ENCODE data around the gene BRD7. TPM values are rescaled to one million over a fixed set of nuclear protein-coding genes. Genes with fewer than 3 reads are reported as not detected.

BRD7 gene
- total and polyA plus RNA-seq, 4 donors: 13.3 to 34.3 (median 14.1) TPM

DNA sequence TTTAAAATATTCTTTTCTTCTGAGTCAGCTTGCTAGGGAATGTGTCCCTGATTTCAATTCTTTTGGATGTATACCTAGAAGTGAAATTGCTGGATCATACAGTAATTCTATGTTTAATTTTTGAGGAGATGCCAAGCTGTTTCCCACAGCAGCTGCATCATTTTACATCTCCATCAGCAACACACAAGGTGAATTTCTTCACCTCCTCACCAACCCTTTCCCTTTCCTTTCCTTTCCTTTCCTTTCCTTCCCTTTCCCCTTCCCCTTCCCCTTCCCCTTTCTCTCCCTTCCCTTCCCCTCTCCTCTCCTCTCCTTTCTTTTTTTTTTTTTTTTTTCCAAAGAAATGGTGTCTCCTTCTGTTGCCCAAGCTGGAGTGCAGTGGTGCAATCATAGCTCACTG lies 45.4 kb upstream of the BRD7 start:
- no peaks in the 10 kb centered on the region for H3K4me1 ChIP-seq (ENCODE audit: control insufficient read depth in 4 of 4, insufficient read depth in 4 of 4, low read length in 3 of 4)
- no peak overlapping the region for H3K4me3 ChIP-seq (ENCODE audit: low read depth in 1 of 3, low read length in 3 of 3)
- no peaks in the 10 kb centered on the region for H3K36me3 ChIP-seq (ENCODE audit: control insufficient read depth in 4 of 4, insufficient read depth in 3 of 4, low read depth in 1 of 4, low read length in 3 of 4)
- H3K9me3 ChIP-seq (ENCODE audit: control insufficient read depth in 4 of 4, low read length in 3 of 4): peaks cover 0 to 19% (median 3%) of the 10 kb centered on the region in 4 donors
- H3K27me3 ChIP-seq (ENCODE audit: control insufficient read depth in 4 of 4, insufficient read depth in 4 of 4, low read length in 3 of 4): no peaks in the 10 kb centered on the region
- no peak for TF ChIP-seq EGR1 (IDR thresholded peaks at IDR 0.05; ENCODE audit: low read depth in 2 of 2)
- TF ChIP-seq JUND (IDR thresholded peaks at IDR 0.05): no peak
- TF ChIP-seq, protein P1, sequence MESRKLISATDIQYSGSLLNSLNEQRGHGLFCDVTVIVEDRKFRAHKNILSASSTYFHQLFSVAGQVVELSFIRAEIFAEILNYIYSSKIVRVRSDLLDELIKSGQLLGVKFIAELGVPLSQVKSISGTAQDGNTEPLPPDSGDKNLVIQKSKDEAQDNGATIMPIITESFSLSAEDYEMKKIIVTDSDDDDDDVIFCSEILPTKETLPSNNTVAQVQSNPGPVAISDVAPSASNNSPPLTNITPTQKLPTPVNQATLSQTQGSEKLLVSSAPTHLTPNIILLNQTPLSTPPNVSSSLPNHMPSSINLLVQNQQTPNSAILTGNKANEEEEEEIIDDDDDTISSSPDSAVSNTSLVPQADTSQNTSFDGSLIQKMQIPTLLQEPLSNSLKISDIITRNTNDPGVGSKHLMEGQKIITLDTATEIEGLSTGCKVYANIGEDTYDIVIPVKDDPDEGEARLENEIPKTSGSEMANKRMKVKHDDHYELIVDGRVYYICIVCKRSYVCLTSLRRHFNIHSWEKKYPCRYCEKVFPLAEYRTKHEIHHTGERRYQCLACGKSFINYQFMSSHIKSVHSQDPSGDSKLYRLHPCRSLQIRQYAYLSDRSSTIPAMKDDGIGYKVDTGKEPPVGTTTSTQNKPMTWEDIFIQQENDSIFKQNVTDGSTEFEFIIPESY (IDR thresholded peaks at IDR 0.05): no peak
- no peak for TF ChIP-seq RXRA (IDR thresholded peaks at IDR 0.05)
- TF ChIP-seq HNF4A (conservative IDR thresholded peaks at IDR 0.05): no peak
- no peak for TF ChIP-seq FOXA2 (IDR thresholded peaks at IDR 0.05)
- TF ChIP-seq, protein P2, sequence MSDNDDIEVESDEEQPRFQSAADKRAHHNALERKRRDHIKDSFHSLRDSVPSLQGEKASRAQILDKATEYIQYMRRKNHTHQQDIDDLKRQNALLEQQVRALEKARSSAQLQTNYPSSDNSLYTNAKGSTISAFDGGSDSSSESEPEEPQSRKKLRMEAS (IDR thresholded peaks at IDR 0.05): no peak
- TF ChIP-seq RAD21 (IDR thresholded peaks at IDR 0.05): no peak
- no peak for TF ChIP-seq TAF1 (conservative IDR thresholded peaks at IDR 0.05)
- no peak for TF ChIP-seq GABPA (IDR thresholded peaks at IDR 0.05 in 1 of 2, conservative IDR thresholded peaks at IDR 0.05 in 1 of 2)
- TF ChIP-seq, protein P3, sequence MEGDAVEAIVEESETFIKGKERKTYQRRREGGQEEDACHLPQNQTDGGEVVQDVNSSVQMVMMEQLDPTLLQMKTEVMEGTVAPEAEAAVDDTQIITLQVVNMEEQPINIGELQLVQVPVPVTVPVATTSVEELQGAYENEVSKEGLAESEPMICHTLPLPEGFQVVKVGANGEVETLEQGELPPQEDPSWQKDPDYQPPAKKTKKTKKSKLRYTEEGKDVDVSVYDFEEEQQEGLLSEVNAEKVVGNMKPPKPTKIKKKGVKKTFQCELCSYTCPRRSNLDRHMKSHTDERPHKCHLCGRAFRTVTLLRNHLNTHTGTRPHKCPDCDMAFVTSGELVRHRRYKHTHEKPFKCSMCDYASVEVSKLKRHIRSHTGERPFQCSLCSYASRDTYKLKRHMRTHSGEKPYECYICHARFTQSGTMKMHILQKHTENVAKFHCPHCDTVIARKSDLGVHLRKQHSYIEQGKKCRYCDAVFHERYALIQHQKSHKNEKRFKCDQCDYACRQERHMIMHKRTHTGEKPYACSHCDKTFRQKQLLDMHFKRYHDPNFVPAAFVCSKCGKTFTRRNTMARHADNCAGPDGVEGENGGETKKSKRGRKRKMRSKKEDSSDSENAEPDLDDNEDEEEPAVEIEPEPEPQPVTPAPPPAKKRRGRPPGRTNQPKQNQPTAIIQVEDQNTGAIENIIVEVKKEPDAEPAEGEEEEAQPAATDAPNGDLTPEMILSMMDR (IDR thresholded peaks at IDR 0.05; ENCODE audit: low read depth, low read length, missing input control): no peak
- TF ChIP-seq SP1 (IDR thresholded peaks at IDR 0.05): no peak
- TF ChIP-seq HNF4G (IDR thresholded peaks at IDR 0.05): no peak
- TF ChIP-seq, protein P4, sequence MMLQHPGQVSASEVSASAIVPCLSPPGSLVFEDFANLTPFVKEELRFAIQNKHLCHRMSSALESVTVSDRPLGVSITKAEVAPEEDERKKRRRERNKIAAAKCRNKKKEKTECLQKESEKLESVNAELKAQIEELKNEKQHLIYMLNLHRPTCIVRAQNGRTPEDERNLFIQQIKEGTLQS (IDR thresholded peaks at IDR 0.05): no peak
- no peak for TF ChIP-seq FOXA1 (IDR thresholded peaks at IDR 0.05)
- TF ChIP-seq YY1 (IDR thresholded peaks at IDR 0.05): no peak
- TF ChIP-seq, protein P5, sequence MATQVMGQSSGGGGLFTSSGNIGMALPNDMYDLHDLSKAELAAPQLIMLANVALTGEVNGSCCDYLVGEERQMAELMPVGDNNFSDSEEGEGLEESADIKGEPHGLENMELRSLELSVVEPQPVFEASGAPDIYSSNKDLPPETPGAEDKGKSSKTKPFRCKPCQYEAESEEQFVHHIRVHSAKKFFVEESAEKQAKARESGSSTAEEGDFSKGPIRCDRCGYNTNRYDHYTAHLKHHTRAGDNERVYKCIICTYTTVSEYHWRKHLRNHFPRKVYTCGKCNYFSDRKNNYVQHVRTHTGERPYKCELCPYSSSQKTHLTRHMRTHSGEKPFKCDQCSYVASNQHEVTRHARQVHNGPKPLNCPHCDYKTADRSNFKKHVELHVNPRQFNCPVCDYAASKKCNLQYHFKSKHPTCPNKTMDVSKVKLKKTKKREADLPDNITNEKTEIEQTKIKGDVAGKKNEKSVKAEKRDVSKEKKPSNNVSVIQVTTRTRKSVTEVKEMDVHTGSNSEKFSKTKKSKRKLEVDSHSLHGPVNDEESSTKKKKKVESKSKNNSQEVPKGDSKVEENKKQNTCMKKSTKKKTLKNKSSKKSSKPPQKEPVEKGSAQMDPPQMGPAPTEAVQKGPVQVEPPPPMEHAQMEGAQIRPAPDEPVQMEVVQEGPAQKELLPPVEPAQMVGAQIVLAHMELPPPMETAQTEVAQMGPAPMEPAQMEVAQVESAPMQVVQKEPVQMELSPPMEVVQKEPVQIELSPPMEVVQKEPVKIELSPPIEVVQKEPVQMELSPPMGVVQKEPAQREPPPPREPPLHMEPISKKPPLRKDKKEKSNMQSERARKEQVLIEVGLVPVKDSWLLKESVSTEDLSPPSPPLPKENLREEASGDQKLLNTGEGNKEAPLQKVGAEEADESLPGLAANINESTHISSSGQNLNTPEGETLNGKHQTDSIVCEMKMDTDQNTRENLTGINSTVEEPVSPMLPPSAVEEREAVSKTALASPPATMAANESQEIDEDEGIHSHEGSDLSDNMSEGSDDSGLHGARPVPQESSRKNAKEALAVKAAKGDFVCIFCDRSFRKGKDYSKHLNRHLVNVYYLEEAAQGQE (IDR thresholded peaks at IDR 0.05): no peak
- DNase-seq (ENCODE audit: low spot score): no peak
- no peak overlapping the region for H3K9ac ChIP-seq (ENCODE audit: low read depth in 1 of 2, low read length in 2 of 2)
- no peak overlapping the region for H3K27ac ChIP-seq (ENCODE audit: low read depth in 1 of 2, low read length in 2 of 2)

DNA sequence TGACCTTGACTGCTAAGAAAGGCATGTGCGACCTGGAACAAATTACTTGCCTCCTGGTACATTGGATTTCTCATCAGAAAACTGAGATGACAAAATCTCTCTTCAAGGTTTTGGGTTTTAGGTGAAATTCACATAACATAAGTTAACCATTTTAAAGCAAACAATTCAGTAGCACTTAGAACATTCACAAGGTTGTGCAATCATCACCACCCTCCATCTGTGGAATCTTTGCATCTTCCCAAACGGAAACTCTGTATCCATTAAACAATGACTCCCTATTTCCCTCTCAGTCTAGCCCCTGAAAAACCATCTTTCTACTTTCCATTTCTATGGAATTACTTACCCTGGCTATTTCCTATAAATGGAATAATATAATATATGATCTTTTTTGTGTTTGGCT lies 42.2 kb upstream of the BRD7 start:
- no peaks in the 10 kb centered on the region for H3K36me3 ChIP-seq (ENCODE audit: control insufficient read depth in 4 of 4, insufficient read depth in 3 of 4, low read depth in 1 of 4, low read length in 3 of 4)
- H3K4me3 ChIP-seq (ENCODE audit: low read depth in 1 of 3, low read length in 3 of 3): no peak overlapping the region
- H3K9me3 ChIP-seq (ENCODE audit: control insufficient read depth in 4 of 4, low read length in 3 of 4): peaks cover 0 to 2% (median under 1%) of the 10 kb centered on the region in 4 donors
- WGBS: 96% methylated on average over 2 of the region's 2 CpGs
- H3K4me1 ChIP-seq (ENCODE audit: control insufficient read depth in 4 of 4, insufficient read depth in 4 of 4, low read length in 3 of 4): no peaks in the 10 kb centered on the region
- H3K9ac ChIP-seq (ENCODE audit: low read depth in 1 of 2, low read length in 2 of 2): no peak overlapping the region
- no peak overlapping the region for H3K27ac ChIP-seq (ENCODE audit: low read depth in 1 of 2, low read length in 2 of 2)
- DNase-seq (ENCODE audit: low spot score): no peak
- no peaks in the 10 kb centered on the region for H3K27me3 ChIP-seq (ENCODE audit: control insufficient read depth in 4 of 4, insufficient read depth in 4 of 4, low read length in 3 of 4)
- TF ChIP-seq FOXA1 (IDR thresholded peaks at IDR 0.05) (no peak), HNF4G (IDR thresholded peaks at IDR 0.05) (no peak), SP1 (IDR thresholded peaks at IDR 0.05) (no peak), NR2F2 (IDR thresholded peaks at IDR 0.05) (no peak), RXRA (IDR thresholded peaks at IDR 0.05) (no peak), GABPA (IDR thresholded peaks at IDR 0.05 in 1 of 2, conservative IDR thresholded peaks at IDR 0.05 in 1 of 2) (no peak), YY1 (IDR thresholded peaks at IDR 0.05) (no peak), RAD21 (IDR thresholded peaks at IDR 0.05) (no peak)
- TF ChIP-seq, protein P3 (IDR thresholded peaks at IDR 0.05; ENCODE audit: low read depth, low read length, missing input control): no peak
- TF ChIP-seq, protein P4 (IDR thresholded peaks at IDR 0.05): no peak
- TF ChIP-seq, protein P5 (IDR thresholded peaks at IDR 0.05): no peak

Measured in liver (tissue), 9 donors.